Measurements from ENCODE around the gene PAFAH2.

Gene PAFAH2

DNA sequence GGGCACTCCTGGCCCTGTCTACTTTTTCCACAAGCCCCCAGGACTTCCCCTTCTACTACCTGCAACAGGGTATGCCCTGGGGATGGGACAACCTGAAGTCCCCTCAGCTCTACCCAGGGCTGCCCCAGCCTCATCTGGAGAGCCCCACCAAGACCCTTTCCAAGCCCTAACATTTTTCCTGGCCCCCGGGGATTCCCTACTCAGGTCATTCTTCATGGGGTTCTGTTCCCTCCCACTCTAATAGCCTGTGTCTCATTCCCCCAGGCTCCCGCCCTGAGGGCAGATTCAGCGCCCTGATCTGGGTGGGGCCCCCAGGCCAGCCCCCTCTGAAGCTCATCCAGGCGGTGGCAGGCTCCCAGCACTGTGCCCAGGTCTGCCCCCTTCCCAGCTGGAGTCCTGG is 33.3 kb upstream of the PAFAH2 start:
- DNase-seq = no peak

DNA sequence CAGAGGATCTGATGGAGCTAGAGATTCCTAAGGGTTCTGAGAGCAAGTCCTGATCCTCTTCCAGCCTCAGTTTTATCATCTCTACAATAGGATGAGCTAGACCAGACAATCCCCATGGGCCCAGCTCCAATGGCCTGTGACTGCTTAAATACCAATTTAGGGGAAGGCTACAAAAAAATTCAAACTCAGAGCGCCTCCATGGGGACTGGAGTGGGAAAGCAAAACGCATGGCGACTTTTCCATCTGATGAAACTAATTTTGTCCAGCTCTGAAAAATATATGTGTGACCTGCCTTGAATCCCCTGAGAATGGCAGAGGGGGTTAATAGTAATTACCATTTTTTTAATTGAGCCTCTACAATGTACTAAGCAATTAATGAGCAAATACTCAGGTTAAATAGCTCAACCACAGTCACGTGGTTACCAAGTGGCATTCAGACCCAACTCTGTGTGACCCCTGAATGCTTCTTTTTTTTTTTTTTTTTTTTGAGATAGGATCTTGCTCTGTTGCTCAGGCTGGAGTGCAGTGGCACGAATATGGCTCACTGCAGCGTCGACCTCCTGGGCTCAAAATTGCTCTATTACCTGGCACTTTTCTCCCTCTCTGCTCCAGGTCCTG is 32.1 kb upstream of the PAFAH2 start:
- no peak for DNase-seq

DNA sequence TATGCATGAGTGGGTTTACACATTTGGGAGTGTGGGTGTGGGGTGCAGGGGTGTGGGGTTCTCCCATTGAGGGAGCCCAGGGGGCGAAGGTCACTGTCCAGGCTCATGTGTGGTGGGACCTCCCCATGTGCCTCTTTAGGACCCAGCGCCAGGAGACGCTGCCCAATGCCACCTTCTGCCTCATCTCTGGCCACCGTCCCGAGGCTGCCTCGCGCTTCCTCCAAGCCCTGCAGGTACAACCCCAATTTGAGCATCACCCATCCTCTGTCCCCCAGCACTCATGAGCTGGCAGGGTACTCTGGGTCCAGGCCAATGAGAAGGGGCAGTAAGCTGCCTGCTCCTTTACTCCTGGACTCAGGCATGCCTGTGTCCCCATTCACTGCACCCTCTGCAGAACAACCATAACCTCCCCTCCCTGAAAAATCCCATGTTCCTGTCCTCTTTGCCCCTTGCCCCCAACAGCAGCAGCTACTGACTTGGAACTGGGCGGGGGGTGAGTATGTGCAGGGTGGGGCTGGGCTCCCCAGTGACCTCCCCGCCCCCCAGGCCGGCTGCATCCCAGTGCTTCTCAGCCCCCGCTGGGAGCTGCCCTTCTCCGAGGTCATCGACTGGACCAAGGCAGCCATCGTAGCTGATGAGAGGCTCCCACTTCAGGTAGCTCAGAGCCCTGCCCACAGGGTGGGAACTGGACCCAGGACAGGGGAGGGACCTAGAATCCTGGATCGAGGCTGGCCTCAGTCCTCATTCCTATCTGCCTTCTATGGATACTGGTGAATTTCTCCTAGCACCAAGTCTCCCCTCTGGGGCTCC is 31.4 kb upstream of the PAFAH2 start:
- no peak for DNase-seq

DNA sequence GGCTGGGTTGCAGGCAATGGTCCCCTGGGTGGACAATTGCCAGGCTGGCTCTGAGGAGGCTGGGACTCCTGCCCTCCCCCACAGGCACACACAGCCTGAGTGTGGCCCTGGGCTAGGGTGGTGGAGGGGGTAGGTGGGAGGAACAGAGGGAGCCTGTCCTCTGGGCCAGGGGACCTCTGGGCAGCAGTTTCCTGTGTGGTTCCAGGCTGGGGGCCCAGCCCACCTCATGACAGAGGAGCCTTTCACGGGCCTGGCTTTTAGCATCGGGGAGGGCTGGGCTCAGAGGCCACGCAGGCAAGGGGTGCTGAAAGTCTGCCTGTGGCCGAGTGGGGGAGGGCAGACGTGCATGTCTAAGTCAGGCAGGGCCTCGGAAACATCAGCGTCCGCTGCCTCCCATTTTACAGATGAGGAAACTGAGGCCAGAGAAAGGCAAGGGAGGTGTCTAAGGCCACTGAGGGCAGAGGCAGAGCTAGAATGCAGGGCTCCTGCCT is 30.7 kb upstream of the PAFAH2 start:
- no peak for DNase-seq

DNA sequence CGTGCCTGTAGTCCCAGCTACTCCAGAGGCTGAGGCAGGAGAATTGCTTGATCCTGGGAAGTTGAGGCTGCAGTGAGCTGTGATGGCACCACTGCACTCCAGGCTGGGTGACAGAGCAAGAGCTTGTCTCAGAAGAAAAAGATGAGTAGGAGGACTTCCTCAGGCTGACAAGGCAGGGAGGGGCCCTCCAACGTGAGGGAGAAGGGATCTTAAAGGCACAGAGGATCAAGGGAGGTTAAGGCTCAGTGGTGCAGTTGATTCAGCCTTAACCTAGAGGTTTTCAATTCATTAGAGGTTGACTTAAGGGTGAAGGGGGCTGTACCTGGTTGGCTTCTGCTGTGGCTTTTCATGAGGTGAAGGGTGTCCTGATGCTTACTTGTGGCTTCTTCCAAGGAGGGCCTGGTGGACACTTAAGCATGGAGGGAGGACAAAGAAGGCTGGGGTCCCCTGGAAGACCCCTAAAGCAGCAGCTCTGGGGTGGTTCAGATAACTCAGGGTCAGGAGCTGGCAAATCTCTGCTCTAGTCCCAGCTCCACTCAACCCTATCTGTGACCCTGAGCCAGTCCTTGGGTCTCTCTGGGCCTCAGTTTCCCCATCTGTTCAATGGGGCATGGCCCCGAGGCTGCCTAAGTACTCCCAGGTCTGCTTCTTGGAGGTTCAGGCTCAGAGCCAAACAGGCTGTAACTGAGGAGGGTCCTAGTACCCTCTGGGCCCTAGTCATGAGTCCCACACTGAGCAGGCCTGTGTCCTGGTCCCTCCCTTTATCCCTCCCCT is 30.0 kb upstream of the PAFAH2 start:
- no peak for DNase-seq

DNA sequence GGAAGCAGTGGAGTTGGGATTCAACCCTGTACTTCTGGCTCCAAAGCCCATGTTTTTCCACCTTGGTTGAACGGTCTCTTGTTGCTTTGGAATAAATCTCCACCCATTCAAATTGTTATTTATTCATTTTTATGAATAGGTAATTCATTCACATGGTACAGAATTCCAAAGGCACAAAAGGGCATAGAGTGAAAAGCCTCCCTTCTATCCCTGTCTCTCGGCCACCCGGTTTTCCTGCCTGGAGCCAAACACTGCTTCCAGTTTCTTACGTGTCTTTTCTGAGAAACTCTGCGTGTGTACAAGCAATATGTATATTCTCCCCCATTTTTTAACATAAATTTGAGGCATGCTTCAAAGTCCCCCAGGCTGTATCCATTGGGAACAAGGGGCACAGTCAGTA is 27.7 kb upstream of the PAFAH2 start:
- DNase-seq = no peak

DNA sequence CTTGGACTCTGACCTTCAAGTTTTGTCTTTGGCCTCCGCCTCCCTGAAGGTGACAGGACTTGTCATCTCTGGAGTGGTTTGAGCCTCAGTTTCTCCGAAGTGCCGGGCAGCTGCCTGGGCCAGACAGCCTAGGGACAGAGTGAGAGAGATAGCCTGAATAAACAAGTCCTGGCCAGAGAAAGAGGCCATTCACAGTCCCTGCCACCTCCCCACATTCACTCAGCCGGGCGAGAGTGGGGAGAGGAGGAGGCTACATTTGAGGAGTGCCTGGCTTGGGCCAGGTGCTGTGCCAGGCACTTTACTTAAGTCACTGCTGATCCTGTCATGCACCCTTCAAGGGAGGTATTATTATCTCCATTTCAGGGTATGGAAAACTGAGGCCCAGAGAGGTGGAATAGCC is 27.2 kb upstream of the PAFAH2 start:
- DNase-seq = no peak

DNA sequence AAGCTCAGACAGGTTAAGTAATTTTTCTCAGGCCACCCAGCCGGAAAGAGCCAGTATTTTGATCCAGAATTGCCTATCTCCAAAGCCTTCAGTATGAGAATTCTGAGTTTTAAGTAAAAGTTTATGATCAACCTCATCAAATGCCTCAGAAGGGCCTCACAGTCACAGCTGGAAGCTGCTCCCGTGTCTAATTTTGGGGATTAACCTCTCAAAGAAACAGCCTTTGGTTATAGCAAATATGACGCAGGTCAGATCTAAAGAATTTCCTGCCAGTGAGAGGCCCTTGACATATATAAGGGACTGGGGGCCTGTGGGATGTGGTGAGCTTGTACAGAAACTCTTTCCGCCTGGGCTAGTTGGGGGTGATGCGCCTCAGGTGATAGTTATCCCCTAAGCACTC is 26.0 kb upstream of the PAFAH2 start:
- no peak for DNase-seq

DNA sequence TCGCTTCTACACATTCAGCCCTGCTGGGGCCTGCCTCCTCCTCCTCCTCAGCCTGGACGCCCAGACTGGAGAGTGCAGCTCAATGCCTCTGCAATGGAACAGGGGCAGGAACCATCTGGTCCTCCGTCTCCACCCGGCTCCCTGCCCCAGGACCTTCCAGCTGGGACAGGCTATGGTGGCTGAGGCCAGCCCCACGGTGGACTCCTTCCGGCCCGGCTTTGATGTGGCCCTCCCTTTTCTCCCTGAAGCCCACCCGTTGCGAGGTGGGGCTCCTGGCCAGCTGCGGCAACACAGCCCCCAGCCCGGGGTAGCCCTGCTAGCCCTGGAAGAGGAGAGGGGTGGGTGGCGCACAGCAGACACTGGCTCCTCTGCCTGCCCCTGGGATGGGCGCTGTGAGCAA is 25.1 kb upstream of the PAFAH2 start:
- DNase-seq = no peak

DNA sequence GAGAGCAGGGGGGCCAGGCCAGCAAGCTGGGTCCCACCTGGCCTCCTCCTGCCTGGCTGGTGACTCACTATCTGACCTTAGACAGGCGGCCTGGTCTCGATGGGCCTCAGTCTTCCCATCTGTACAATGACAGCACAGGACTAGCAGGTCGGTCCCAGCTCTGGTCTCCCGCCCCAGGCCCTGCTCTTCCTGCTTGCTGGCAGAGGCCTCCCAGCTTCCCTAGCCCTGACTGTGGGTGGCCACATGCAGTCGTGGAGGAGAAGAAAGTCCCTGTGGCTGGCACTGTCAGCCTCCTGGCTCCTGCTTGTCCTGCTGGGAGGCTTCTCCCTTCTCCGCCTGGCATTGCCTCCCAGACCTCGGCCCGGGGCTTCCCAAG is 24.5 kb upstream of the PAFAH2 start:
- no peak for DNase-seq

DNA sequence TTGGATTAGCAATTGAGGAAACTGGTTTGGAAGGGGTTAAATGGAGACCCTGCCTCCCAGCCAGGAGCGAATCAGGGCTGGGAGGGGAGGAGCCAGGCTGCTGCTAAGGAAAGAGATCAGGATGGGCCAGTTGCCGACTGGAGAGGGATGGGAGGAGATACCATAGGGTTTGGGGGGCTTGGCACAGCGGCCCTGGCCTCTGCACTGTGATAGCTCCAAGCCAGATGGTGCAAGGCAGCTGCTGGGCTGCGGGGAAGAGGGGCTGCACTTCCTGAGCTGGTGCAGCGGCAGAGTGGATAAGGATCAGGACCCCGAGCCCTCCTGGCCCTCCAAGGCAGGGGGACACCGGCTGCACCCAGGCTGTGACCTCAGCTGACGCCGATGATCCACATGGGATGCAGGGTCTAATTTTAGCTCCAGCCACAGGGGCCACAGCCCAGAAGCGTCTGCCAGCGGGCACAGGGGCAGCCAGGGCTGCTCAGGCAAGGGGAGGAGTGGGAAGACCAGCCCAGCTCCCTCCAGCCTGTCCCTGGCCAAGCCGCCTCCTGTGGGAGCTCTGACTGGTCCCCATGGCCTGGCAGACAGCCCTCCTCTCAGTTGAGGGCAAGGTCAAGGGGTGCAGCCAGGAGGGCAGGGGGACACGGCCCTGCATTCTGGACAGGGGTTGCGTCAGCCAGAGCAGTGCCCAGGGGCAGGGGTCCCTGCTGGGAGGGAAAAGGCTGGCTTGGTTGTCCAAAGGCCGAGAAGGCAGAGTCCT is 24.0 kb upstream of the PAFAH2 start, which contains the start of gene EXTL1:
Gene EXTL1 (plus strand): TSS at position 129 of the 757 bp plus-strand sequence. CDS start 872 bp downstream, outside the sequence.
- DNase-seq = no peak

DNA sequence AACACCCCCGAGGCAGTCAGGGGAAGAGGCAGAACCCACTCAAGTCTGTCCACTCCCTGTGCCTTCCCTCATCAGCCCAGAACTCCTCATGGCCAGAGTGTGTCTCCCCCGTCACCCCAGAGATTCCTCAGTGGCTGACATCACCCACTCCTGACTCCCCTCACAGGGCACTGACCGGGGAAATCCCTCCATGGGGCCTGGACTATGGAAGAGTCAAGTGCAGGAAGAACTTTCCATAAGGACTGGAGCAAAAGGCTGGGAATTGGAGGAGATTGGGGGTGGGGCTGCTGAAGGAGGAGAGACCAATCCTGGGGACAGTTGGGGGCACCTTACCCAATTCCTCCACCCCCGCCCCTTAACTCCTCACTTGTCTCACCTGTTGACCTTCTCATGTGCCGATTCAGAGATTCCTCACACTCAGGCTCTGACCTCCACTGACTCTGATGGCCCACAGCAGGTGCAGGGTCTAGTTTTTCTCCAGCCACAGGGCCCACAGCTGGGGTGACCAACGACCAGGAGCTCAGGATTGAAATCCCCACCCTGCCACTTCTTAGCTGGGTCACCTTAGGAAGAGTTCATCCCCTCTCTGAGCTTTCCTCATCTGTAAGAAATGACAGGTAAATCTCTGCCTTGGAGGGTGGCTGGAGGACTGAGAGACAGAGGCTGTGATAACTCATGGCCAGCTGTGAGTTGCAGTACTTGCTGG is 23.2 kb upstream of the PAFAH2 start:
- no peak for DNase-seq

DNA sequence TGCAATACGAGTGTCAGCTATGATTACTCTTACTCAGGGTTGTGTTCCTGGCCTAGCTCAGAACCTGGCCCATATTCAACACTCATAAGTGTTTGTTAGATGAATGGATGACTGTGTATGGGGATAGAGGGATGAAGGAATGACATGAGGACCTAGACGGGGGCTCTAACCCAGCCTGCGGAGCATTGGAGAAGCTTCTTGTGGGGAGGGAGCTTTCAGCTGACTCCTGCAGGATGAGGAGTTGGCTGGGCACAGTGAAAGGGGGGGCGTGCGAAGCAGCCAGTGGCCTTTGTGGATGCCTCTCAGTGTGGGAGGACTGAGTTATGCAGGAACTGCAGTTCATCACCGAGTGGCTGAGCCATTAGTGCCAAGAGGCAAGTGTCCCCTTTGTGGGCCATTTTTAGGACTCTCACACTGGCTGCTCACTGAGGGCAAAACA is 22.5 kb upstream of the PAFAH2 start:
- DNase-seq = no peak

DNA sequence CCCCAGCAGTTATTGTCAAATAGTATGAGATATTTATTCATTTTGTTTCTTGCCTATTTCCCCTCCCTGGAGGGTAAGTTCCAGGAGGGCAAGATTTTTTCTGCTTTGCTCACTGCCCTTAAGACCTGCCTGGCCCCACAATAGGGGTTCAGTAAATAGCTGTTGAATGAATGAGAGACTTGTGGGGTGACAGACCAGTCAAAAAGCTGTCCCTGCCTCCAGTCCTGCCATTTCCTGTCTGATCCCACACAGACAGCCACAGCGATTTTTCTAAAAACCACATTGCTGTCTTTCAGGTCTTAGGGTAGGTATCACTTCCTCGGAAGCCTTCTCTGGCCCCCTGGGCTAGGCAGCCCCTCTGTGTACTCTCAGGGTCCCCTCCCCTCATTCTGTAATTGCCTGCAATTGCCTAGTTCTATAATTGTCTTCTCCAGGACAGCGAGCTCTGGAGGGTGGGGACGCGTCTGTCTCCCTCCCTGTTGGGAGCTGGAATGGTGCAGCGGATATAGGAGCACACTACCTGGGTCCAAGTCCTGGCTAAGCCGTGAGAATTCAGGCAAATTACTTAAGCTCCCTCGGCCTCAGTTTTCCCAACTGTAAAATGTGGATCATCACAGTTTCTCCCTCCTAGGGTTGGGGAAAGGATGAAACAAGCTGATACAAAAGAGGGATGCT is 21.9 kb upstream of the PAFAH2 start:
- no peak for DNase-seq

DNA sequence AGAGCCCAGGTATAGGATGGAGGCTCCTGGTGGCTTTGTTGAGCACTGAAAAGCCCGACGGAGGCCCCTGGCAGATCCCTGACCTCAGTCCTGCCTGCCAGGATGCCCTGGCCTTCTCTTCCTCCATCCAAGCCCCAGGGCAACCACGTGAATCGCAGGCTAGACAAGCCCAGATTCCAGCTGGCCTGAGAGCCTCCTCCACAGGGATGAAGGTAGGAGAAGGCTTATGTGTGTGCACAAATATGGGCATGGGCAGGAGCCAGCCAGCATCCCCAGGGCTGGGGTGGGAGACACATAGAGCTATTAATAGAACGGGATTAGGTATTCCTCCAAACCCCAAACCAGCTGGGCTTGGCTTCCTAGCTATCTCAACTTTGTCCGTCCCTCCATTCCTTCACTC is 19.7 kb upstream of the PAFAH2 start:
- DNase-seq = no peak

DNA sequence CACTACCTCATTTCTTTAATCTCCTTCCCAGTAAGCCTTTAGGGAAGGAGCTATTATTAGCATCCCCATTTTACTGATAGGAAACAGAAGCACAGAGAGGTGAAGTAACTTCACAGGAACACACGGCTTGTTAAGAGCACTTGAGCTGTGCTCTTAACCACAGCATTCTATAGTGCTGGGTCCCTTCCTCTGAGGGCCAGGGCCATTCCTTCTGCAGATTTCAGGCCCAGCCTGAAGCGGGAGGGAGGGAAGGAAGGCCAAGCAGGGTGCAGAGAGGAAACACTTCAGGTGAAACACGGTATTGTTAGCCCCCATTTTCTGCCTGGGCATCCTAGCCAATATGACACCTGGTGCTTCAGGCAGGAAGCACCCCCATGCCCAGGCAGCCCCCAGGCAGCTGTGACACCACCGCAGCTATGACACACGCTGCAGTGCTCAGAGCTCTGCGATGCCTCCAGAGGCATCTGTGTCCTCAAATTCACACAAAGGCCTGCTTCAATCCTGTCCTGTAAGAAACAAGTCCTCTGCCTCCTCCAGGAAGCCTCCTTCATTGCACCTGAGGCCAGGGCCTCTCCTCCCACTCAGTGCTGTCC is 19.2 kb upstream of the PAFAH2 start:
- DNase-seq = no peak

DNA sequence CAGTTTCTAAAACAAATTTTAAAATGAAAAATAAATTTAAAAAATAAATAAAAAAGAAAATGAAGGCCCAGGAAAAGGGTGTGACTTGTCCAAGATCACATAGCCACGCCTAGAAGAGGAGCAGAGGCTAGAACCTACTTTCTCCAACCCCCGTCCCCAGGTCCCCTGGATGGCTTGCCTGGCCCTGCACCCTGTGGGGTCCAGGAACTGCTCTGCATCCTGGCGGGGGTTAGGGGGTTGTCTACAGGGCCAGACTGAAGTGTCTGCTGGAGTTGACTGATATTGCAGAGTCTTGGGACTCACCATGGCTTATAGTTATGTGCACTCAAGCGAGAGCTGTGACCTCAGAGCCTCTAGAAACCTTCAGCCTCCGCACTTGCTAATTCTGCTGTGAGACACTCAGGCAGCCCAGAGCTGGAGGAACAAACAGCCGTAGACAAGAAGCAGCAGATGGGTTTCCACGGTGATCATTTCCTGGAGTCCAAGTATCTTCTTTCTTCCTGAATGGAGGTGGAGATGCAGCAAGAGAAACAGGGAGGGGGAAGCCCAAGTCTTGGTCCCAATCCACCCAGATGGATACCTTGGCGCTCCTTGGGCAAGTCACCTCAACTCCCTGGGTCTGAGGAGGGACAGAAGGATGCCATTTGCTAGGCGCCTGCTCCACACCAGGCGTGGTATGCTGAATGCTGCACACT is 18.5 kb upstream of the PAFAH2 start:
- DNase-seq = no peak

DNA sequence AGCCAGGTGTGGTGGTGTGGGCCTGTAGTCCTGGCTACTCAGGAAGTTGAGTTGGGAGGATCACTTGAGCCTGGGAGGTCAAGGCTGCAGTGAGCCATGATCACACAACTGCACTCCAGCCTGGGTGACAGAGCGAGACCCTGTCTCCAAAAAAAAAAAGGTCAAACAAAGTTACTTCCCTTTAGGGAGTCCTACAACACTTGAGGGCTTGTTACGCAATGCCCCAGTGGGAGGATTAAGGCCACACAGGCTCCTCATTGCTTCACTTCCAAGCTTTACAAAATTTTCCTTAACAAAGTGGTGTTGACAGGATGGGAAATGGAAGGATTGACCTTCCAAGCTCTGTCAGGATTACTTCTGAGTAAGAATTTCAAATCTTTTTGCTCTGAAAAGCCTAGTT is 17.5 kb upstream of the PAFAH2 start:
- no peak for DNase-seq

DNA sequence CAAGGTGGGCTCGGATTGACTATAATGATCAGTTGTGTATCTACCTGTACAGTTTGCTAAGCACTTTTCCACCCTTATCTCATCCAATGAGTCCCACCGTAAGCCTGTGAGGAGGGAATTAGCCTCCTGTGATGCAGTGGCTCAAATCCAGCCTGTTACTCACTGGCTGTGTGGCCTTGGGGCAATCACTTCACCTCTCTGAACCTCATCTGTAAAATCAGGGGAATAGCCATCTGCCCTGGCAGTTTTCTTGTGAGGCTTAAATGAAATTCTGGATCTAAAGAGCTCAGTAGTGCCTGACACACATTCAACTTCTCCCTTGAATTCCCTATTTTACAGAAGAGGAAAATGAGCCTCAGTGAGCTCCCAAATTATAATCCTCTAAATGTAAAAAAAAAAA is 16.3 kb upstream of the PAFAH2 start:
- DNase-seq = no peak

DNA sequence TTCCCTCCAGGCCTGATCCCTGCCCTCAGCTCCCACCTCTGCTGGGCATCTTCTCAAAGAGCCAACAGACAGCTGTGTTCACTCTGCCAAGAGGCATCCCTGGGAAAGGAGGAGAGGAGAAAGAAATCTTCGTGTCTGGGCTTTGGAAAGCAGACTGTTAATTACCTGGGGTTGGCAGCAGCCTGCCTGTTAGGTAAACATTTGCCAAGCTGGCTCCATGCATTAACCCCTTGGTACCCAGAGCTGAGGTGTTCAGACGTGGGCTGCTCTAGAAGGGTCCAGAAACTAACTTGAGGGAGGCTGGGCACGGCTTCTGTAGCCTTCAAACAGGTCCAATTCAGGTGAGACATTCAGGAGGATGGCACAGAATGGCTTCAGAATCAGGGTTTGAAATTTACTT is 15.0 kb upstream of the PAFAH2 start:
- DNase-seq = no peak

DNA sequence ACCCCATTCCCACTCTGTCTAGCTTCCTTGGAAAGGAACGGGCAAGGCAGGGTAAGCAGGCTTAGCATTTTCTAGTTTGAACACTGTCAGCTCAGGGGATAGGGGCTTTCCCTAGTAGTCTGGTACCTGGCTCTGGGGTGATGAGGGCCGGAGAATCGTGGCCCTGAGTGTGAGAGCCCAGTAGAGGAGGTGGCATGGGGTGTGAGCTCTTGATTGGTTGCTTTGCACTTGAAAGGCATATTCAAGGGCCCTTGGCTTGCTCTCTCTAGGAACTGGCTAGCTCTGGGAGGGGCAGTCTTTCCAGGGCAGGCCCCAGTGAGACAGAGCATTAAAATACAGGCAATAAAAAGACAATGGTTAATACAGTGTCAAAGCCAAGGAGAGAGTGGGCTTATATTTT is 13.0 kb upstream of the PAFAH2 start:
- no peak for DNase-seq
